NCI-H2227 (cell line): ENCODE results near the gene KDM4B.

Source experiments
- DNase-seq: peaks from one replicate; lab custom pipeline; 2025; ENCODE audit not compliant: unreplicated experiment; lab: John Stamatoyannopoulos, UW

The KDM4B gene

GRCh38 chr19:4984438-4984990 is 15.6 kb downstream of the KDM4B start:
- no peak for DNase-seq

- no peak for DNase-seq
Observed at GRCh38 chr19:4985551-4985991, 16.7 kb downstream of the KDM4B start.

- no peak for DNase-seq
Observed at GRCh38 chr19:4986056-4986455, 17.1 kb downstream of the KDM4B start.

- no peak for DNase-seq
Observed at GRCh38 chr19:4986471-4986891, 17.6 kb downstream of the KDM4B start.

- no peak for DNase-seq
Observed at GRCh38 chr19:4987256-4987655, 18.3 kb downstream of the KDM4B start.

GRCh38 chr19:4987692-4988370 is 18.9 kb downstream of the KDM4B start:
- no peak for DNase-seq

GRCh38 chr19:4988770-4989251 is 19.9 kb downstream of the KDM4B start:
- no peak for DNase-seq

GRCh38 chr19:4990306-4990705 is 21.4 kb downstream of the KDM4B start:
- no peak for DNase-seq

GRCh38 chr19:4991538-4991937 is 22.6 kb downstream of the KDM4B start:
- DNase-seq: no peak

- no peak for DNase-seq
Observed at GRCh38 chr19:4991996-4992698, 23.2 kb downstream of the KDM4B start.

GRCh38 chr19:4993683-4994082 is 24.8 kb downstream of the KDM4B start:
- DNase-seq: no peak

GRCh38 chr19:4996701-4997100 is 27.8 kb downstream of the KDM4B start:
- no peak for DNase-seq

- DNase-seq: no peak
Observed at GRCh38 chr19:4997297-4997696, 28.4 kb downstream of the KDM4B start.

GRCh38 chr19:5000120-5000611 is 31.3 kb downstream of the KDM4B start:
- no peak for DNase-seq

GRCh38 chr19:5001615-5002014 is 32.7 kb downstream of the KDM4B start:
- no peak for DNase-seq

GRCh38 chr19:5002143-5002542 is 33.2 kb downstream of the KDM4B start:
- DNase-seq: no peak

- DNase-seq: no peak
Observed at GRCh38 chr19:5003781-5004180, 34.9 kb downstream of the KDM4B start.

- DNase-seq: no peak
Observed at GRCh38 chr19:5005096-5005495, 36.2 kb downstream of the KDM4B start.

GRCh38 chr19:5006201-5006600 is 37.3 kb downstream of the KDM4B start:
- no peak for DNase-seq

- DNase-seq: no peak
Observed at GRCh38 chr19:5006821-5007220, 37.9 kb downstream of the KDM4B start.

- no peak for DNase-seq
Observed at GRCh38 chr19:5011476-5012238, 42.7 kb downstream of the KDM4B start.
